Measurements from ENCODE around the gene TJP3. TPM values are rescaled to one million over a fixed set of nuclear protein-coding genes. Genes with fewer than 3 reads are reported as not detected.

The TJP3 gene
- total RNA-seq, 1 experiment from 2014 or later = 1.6 TPM

- Mint-ChIP-seq H3K27ac (ENCODE audit: low read depth, unreplicated experiment) (no peak overlapping the region), H3K36me3 (ENCODE audit: insufficient read depth, unreplicated experiment) (peaks cover 35% of the 10 kb centered on the region), H3K4me3 (ENCODE audit: unreplicated experiment) (no peak overlapping the region), H3K4me1 (ENCODE audit: insufficient read depth, unreplicated experiment) (peaks cover 6% of the 10 kb centered on the region), H3K27me3 (ENCODE audit: insufficient read depth, unreplicated experiment) (no peaks in the 10 kb centered on the region), H3K9me3 (ENCODE audit: unreplicated experiment) (no peaks in the 10 kb centered on the region)
- intact Hi-C loops (cut with micrococcal nuclease) = loop anchor here (10.0 kb wide), 1 partner anchor 65 kb away; no protein-coding TSS in a partner anchor
- no TSS peak for BruUV-seq (replicated peaks)
- POLR2A ChIA-PET = interaction anchor here (0.7 kb wide), 1 partner anchor 210 kb away, joined by 3 read pairs; no protein-coding TSS in a partner anchor
- DNase-seq (ENCODE audit: unreplicated experiment) = no peak
- CTCF ChIA-PET = interaction anchor here (0.6 kb wide), 1 partner anchor 865 kb away, joined by 4 read pairs; no protein-coding TSS in a partner anchor
- TF ChIP-seq CTCF (IDR thresholded peaks at IDR 0.05; ENCODE audit: unreplicated experiment) = no peak
Observed at GRCh38 chr19:3759482-3760254, 51.5 kb downstream of the TJP3 start.

- DNase-seq (ENCODE audit: unreplicated experiment) = peak; percentile 20
- peak overlapping the region; percentile 98 for H3K27ac Mint-ChIP-seq (ENCODE audit: low read depth, unreplicated experiment)
- no peaks in the 10 kb centered on the region for H3K27me3 Mint-ChIP-seq (ENCODE audit: insufficient read depth, unreplicated experiment)
- TSS peak; percentile 33 for BruUV-seq (replicated peaks)
- H3K36me3 Mint-ChIP-seq (ENCODE audit: insufficient read depth, unreplicated experiment) = peaks cover 38% of the 10 kb centered on the region
- no peaks in the 10 kb centered on the region for H3K9me3 Mint-ChIP-seq (ENCODE audit: unreplicated experiment)
- no peak for TF ChIP-seq CTCF (IDR thresholded peaks at IDR 0.05; ENCODE audit: unreplicated experiment)
- H3K4me3 Mint-ChIP-seq (ENCODE audit: unreplicated experiment) = peak overlapping the region; percentile 92
- ChIA-PET CTCF (interaction anchor here (0.6 to 1.0 kb wide), 3 partner anchors 13 to 210 kb away, joined by 3 to 4 read pairs (median 3); partner anchors contain the start of gene DAPK3), POLR2A (interaction anchor here (1.1 to 3.5 kb wide), 7 partner anchors 9 to 229 kb away, joined by 5 to 33 read pairs (median 6); partner anchors contain the start of genes DAPK3, MFSD12 and PIP5K1C)
- peaks cover 6% of the 10 kb centered on the region for H3K4me1 Mint-ChIP-seq (ENCODE audit: insufficient read depth, unreplicated experiment)
- intact Hi-C loops (cut with micrococcal nuclease) = loop anchor here (10.0 kb wide), 1 partner anchor 64 kb away; no protein-coding TSS in a partner anchor
Observed at GRCh38 chr19:3760871-3761361, 52.7 kb downstream of the TJP3 start.

- no peaks in the 10 kb centered on the region for H3K27me3 Mint-ChIP-seq (ENCODE audit: insufficient read depth, unreplicated experiment)
- ChIA-PET POLR2A (interaction anchor here (0.6 to 3.5 kb wide), 14 partner anchors 10 to 838 kb away, joined by 3 to 33 read pairs (median 6); partner anchors contain the start of genes CHAF1A, DAPK3, EEF2 and MFSD12), CTCF (interaction anchor here (0.6 to 2.4 kb wide), 11 partner anchors 8 to 632 kb away, joined by 3 to 11 read pairs (median 4); partner anchors contain the start of gene DAPK3)
- H3K4me1 Mint-ChIP-seq (ENCODE audit: insufficient read depth, unreplicated experiment) = peaks cover 6% of the 10 kb centered on the region
- intact Hi-C loops (cut with micrococcal nuclease) = loop anchor here (10.0 kb wide), 1 partner anchor 63 kb away; no protein-coding TSS in a partner anchor
- no TSS peak for BruUV-seq (replicated peaks)
- H3K4me3 Mint-ChIP-seq (ENCODE audit: unreplicated experiment) = peak within 1 kb of the TSS; percentile 92
- peaks cover 43% of the 10 kb centered on the region for H3K36me3 Mint-ChIP-seq (ENCODE audit: insufficient read depth, unreplicated experiment)
- DNase-seq (ENCODE audit: unreplicated experiment) = peak; percentile 93
- peak within 1 kb of the TSS; percentile 98 for H3K27ac Mint-ChIP-seq (ENCODE audit: low read depth, unreplicated experiment)
- no peaks in the 10 kb centered on the region for H3K9me3 Mint-ChIP-seq (ENCODE audit: unreplicated experiment)
- peak; percentile 72 for TF ChIP-seq CTCF (IDR thresholded peaks at IDR 0.05; ENCODE audit: unreplicated experiment)
Observed at GRCh38 chr19:3761382-3762129, 53.4 kb downstream of the TJP3 start, which contains the start of gene APBA3. APBA3 (minus strand) TSS chr19:3761692; CDS start chr19:3760264, 1,428 bp downstream.
